Osteocyte (in vitro differentiated cells): Measurements from ENCODE around the gene CCDC148. TPM values are rescaled to one million over a fixed set of nuclear protein-coding genes. Genes with fewer than 3 reads are reported as not detected.

ENCODE experiments used
- DNase-seq: peaks from one replicate; pipeline ENCODE4 v3.0.0; 2021; ENCODE audit warnings: mixed read lengths; ENCODE audit not compliant: unreplicated experiment; ENCODE audit errors: extremely low spot score
- H3K27ac Mint-ChIP-seq: one replicate; pipeline ENCODE4 v1.8.0; 2021; ENCODE audit warnings: mild to moderate bottlenecking, mixed read lengths; ENCODE audit not compliant: unreplicated experiment
- H3K27me3 Mint-ChIP-seq: one replicate; pipeline ENCODE4 v1.8.0; 2021; ENCODE audit warnings: mixed read lengths; ENCODE audit not compliant: unreplicated experiment
- H3K36me3 Mint-ChIP-seq: one replicate; pipeline ENCODE4 v1.8.0; 2021; ENCODE audit warnings: mixed read lengths; ENCODE audit not compliant: unreplicated experiment
- H3K4me1 Mint-ChIP-seq: one replicate; pipeline ENCODE4 v1.8.0; 2021; ENCODE audit warnings: mixed read lengths; ENCODE audit not compliant: unreplicated experiment
- H3K4me3 Mint-ChIP-seq: one replicate; pipeline ENCODE4 v1.8.0; 2021; ENCODE audit warnings: mild to moderate bottlenecking, moderate library complexity, mixed read lengths; ENCODE audit not compliant: unreplicated experiment
- H3K9me3 Mint-ChIP-seq: one replicate; pipeline ENCODE4 v1.8.0; 2021; ENCODE audit warnings: mixed read lengths; ENCODE audit not compliant: unreplicated experiment
- total RNA-seq: library from RNA; stranded (reverse); gene quantifications from 2 replicates; pipeline ENCODE4 v1.2.1, GENCODE V29; 2021
- TF ChIP-seq, protein P1 (sequence below): fragments of 200-600 bp; sonication (generic); IDR thresholded peaks from 2 replicates; pipeline ENCODE4 v1.5.0; 2021; ENCODE audit warnings: antibody characterized with exemption, mild to moderate bottlenecking, moderate library complexity

Gene CCDC148
- total RNA-seq, 1 donor from 2014 or later = 2.8 TPM

DNA sequence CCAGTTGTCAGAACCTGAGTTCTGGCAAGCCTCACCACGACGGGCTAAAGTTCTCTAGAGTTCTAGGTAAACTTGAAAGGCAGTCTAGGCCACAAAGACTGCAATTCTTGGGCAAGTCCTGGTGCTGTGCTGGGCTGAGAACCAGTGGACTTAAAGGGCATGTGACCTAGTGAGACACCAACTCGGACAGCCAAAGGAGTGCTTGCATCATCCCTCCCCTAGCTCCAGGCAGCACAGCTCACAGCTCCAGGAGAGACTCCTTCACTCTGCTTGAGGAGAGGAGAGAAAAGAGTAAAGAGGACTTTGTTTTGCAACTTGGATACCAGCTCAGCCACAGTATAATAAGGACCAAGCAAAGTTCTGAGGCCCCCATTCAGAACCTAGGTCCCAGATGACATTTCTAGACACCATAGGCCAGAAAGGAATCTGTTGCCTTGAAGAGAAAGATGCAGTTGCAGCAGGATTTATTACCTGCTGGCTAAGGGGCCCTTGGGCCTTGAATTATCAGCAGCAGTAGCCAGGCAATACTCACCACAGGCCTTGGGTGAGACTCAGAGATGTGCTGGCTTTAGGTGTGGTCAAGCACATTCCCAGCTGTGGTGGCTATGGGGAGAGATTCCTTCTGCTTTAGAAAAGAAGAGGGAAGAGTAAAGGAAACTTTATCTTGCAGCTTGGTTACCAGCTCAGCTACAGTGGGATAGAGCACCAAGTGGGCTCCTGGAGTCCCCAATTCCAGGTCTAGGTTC is 303.1 kb downstream of the CCDC148 start:
- Mint-ChIP-seq H3K4me1 (no peaks in the 10 kb centered on the region), H3K36me3 (no peaks in the 10 kb centered on the region), H3K9me3 (peaks cover 10% of the 10 kb centered on the region), H3K4me3 (no peak overlapping the region), H3K27ac (no peak overlapping the region), H3K27me3 (peaks cover 10% of the 10 kb centered on the region)
- TF ChIP-seq, protein P1, sequence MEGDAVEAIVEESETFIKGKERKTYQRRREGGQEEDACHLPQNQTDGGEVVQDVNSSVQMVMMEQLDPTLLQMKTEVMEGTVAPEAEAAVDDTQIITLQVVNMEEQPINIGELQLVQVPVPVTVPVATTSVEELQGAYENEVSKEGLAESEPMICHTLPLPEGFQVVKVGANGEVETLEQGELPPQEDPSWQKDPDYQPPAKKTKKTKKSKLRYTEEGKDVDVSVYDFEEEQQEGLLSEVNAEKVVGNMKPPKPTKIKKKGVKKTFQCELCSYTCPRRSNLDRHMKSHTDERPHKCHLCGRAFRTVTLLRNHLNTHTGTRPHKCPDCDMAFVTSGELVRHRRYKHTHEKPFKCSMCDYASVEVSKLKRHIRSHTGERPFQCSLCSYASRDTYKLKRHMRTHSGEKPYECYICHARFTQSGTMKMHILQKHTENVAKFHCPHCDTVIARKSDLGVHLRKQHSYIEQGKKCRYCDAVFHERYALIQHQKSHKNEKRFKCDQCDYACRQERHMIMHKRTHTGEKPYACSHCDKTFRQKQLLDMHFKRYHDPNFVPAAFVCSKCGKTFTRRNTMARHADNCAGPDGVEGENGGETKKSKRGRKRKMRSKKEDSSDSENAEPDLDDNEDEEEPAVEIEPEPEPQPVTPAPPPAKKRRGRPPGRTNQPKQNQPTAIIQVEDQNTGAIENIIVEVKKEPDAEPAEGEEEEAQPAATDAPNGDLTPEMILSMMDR = no peak
- no peak for DNase-seq

DNA sequence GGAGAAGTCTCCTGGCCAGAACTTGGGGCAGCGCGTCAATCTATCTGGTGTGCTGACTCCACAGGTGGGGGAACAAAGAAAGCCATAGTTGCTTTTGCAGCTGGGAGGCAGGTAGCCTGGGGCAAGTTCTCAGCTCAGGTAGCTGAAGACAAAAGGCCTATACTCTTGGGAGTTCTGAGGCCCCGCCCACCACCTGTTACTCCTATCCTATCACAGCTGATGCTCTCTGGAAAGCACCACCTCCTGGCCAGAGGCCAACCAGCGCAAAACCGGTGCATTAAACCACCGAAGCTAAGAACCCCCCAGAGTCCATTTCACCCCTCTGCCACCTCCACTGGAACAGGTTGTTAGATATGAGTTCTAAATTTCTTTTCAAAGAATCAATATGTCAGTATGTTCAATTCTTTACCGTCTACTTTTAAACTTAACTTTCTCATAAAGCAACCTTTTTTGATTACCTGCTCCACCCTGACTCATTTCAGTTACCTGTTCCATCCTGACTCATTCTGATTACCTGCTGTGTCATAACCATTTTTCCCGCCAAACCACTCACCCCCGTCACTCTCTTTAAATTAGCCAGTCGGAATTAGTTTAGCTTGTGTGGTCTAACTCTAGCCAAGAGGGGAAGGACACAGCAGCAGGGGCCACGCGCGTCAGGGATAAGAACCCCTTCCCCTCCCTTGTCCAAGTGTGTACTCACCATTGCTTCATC is 311.5 kb downstream of the CCDC148 start:
- Mint-ChIP-seq H3K9me3 (peaks cover 16% of the 10 kb centered on the region), H3K4me1 (peaks cover 7% of the 10 kb centered on the region), H3K27ac (no peak overlapping the region), H3K4me3 (no peak overlapping the region), H3K36me3 (no peaks in the 10 kb centered on the region), H3K27me3 (peaks cover 18% of the 10 kb centered on the region)
- no peak for DNase-seq
- TF ChIP-seq, protein P1 = no peak

DNA sequence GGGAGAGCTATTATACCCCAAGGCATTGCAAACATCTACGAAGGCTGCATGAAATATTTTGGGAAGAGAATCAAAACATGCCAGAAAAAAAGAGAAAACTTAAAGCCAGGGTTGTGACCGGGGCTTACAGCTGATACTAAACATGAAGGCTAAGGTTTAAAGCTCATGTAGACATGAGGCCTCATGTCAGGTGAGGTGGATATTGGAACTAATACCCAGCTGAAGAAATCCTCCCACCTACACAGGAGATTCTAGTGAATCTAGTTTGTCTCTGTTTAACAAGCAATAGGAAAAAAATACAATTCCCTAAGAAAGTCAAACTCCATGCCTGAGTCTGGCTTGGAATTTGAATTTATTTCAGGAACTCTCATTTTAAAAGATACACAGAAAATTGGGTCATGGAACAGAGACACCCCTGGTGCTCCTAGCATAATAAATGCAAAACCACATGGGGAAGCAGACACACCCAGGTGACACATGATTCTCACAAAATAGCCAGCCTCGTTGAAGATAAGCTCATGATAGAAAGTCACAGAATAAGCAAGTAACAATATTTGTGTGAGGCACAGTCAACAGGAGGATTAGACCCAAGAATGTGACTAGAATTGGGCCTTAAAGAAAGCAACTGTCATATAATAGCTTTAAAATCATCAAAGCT is 312.7 kb downstream of the CCDC148 start:
- Mint-ChIP-seq H3K9me3 (peaks cover 16% of the 10 kb centered on the region), H3K27me3 (peaks cover 10% of the 10 kb centered on the region)
- TF ChIP-seq, protein P1 = no peak

DNA sequence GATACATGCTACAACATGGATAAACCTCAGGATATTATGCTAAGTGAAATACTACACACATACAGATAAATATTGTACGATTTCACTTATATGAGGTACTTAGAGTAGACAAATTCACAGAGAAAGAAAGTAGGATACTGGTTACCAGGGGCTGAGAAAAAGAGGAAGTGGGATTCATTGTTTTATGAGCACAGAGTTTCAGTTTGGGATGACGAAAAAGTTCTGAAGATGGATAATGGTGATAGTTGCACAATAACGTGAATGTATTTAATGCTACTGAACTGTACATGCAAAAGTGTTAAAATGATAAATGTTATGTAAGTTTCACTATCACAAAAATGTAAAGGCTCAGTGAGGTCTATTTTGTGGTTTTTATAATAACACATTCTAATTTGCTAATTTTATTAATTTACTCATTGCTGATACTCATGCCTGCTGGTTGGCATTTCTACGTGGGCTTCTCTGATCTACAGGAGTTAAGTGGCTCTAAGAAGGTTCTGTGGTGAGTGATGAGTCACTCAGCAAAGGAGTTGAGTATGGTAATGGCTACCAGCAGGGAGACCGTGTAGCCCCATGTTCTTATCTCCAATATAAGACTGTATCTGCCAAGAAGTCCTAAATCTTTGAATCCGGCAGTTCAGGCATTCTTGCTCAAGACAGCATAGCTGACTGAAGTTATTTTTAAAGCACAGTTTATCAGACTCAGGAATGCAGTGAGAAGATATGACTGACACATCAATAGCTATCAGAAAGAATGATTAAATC is 313.8 kb downstream of the CCDC148 start:
- no peak for DNase-seq
- H3K27ac Mint-ChIP-seq = no peak overlapping the region
- peaks cover 16% of the 10 kb centered on the region for H3K9me3 Mint-ChIP-seq
- H3K4me1 Mint-ChIP-seq = peaks cover 7% of the 10 kb centered on the region
- TF ChIP-seq, protein P1 = no peak
- no peak overlapping the region for H3K4me3 Mint-ChIP-seq
- H3K36me3 Mint-ChIP-seq = no peaks in the 10 kb centered on the region
- H3K27me3 Mint-ChIP-seq = peaks cover 10% of the 10 kb centered on the region

More for the DNA sequence above, 312.7 kb downstream of the CCDC148 start:
- Mint-ChIP-seq H3K4me3 (no peak overlapping the region), H3K27ac (no peak overlapping the region), H3K4me1 (peaks cover 7% of the 10 kb centered on the region), H3K36me3 (no peaks in the 10 kb centered on the region)
- DNase-seq = no peak
